ENCODE measurements around the gene PPP1R1A. TPM values are rescaled to one million over a fixed set of nuclear protein-coding genes. Genes with fewer than 3 reads are reported as not detected.
A peak's percentile ranks its signal among the peaks of the same experiment; 100 is the strongest.

PPP1R1A gene
- total RNA-seq, 1 donor from 2014 or later: not detected

DNA sequence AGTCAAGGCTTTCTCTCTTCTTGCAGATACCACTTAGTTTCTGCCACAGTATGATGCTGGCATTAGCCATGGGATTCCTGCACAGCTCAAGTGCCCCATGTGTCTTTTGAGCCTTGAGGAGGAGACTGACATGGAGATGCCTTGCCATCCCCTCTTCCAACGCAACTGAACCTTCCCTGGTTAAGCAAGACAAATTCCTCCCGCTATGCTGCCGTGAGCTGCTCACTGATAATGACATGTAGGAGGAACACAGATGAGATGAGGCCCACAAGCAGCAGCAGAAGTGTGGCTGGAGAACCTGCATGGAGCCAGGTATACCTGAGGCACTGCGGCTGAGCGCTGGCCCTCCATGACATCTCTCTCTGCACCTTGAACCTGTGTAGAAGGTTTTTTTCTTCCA, 15.4 kb upstream of the PPP1R1A start:
- no peak for DNase-seq (ENCODE audit: low read depth in 2 of 2)

DNA sequence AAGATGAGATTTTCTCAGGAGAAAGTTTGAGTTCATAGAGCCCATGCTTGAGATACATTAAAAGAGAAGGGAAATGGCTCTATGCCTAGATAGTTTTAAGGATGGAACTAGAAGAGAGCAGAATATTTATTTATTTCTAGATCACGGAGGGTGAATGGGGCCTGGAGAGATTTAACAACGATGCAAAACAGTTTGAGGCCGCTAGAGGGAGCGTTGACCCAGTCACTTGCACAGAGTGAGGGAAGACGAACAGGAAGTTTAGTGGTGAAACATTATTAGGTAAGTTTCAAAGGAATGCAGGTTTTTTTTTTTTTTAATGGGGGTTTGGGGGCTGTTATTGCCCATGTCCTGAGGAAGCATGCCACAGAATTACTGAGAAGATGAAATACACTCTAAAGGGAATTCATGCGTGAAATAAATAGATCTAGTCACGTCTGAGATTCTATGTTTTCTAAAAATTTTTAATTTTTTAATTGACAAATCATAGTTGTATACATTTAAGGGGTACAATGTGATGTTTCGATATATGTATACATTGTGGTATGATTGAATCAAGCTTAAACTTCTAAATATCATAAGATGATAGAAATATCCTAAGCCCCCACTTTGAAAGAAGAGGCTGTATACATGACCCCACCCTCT, 14.8 kb upstream of the PPP1R1A start:
- DNase-seq (ENCODE audit: low read depth in 2 of 2): peak; percentile 45 to 62

- no peak for DNase-seq (ENCODE audit: low read depth in 2 of 2)
Observed at GRCh38 chr12:54602661-54603060, 14.2 kb upstream of the PPP1R1A start.

DNA sequence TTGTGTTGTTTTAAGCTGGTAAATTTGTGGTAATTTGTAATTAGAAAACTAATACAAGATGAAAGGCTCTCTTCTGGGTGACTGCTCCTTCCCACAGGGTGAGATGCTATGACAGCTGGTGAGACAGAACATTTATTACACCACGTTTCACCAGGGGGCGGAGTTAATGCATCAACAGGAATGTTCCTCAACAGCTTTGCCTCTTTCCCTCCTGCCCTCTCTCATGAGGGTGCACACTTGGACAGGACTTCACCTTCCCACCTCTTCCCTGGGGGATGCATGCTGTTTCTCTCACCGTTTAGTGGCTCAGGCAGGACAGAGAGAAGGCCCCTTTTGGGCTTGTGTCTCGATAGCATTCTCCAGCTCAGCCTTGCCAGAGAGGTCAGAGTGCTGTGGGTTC, 13.4 kb upstream of the PPP1R1A start:
- DNase-seq (ENCODE audit: low read depth in 2 of 2): no peak

GRCh38 chr12:54598970-54599369, 10.5 kb upstream of the PPP1R1A start:
- no peak for DNase-seq (ENCODE audit: low read depth in 2 of 2)

DNA sequence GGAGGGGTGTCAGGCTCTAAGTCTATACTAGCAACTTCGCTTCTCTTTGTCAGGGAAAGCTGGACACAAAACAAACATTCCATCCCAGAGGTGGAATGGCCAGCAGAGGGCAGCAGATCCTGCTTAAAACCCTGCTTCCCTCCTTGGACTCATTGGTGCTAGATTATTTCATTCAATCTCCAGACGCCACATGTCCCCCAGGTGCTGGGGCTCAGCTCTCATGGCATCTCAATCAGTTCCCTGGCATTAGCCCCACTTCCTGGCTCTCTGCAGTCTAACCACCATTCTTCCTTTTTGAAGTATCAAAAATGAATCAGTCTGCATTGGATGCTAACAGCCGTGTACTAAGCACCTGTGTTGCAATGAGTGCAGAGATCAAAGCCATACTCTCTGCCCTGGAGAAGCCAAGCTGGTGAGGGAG, 8.1 kb upstream of the PPP1R1A start:
- peak; percentile 15 to 58 for DNase-seq (ENCODE audit: low read depth in 2 of 2)

GRCh38 chr12:54595471-54595870, 7.0 kb upstream of the PPP1R1A start:
- no peak for DNase-seq (ENCODE audit: low read depth in 2 of 2)

DNA sequence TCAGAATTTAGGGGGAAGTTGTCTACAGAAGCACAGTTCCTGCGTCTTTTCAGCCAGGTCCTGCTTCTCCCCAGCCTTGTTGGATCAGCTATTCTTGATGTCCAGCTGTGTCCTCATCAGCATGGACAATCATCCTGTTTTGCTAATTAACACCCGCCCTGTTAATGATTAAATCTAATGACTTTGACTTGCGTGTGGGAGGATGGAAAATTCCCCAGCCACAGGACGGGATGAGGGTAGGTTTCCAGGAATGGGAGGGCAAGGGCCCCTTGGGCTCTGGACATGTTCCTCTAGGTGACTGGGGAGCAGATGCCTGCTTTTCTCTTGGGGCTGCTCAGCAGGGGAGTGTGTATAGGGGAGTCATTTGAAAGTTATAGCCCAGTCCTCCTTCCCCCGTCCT, 5.3 kb upstream of the PPP1R1A start:
- no peak for DNase-seq (ENCODE audit: low read depth in 2 of 2)

- no peak for DNase-seq (ENCODE audit: low read depth in 2 of 2)
Observed at GRCh38 chr12:54593135-54593534, 4.7 kb upstream of the PPP1R1A start.

DNA sequence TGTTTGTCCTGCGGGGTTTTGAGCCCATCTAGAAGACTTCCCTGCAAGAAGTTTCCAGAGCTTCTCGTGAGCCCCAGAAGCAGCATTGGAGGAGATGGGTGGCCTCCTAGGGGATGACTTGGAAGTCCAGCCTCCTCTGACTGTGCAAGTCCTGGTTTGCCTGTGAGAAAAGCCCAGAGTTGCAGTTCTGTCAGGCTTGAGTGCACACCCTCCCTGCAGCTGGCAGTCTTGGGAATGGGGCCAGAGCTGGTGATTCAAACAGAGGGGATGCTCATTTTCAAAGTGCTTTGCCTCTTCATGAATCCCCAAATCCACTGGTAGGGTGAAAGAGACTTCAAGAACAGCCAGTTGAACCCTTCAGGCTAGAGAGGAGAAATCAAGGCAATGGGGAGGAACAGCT, 3.9 kb upstream of the PPP1R1A start:
- no peak for DNase-seq (ENCODE audit: low read depth in 2 of 2)

DNA sequence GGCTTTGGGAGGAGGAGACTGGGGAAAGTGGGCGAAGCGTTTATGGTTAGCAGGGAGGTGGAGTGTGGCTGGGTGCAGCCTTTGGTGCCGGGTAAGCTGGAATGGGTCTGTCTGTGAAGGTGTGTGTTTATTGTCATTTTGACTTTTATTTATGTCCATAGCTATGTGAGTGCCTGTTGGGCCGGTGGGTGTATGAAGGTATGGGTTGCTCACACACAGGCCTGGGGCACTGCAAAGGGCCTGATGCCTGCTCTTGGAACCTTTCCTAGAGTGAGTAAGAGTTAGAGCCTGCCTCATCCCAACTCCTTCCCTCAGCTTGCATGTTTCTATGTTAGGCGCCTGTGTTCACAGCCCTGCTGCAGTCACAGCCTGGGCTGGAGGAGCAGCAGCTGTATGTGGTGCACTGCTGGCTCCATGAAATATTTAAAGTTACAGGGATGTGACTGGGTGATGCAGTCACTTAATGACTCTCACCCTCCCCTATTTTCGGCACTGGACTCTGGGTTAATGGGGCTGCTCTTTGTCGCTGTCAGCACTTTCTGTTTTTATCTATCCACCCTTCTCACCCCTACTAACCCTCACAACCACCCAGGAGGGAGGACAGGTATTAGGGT, 2.6 kb upstream of the PPP1R1A start:
- no peak for DNase-seq (ENCODE audit: low read depth in 2 of 2)

GRCh38 chr12:54589964-54590363, 1.5 kb upstream of the PPP1R1A start:
- DNase-seq (ENCODE audit: low read depth in 2 of 2): no peak

DNA sequence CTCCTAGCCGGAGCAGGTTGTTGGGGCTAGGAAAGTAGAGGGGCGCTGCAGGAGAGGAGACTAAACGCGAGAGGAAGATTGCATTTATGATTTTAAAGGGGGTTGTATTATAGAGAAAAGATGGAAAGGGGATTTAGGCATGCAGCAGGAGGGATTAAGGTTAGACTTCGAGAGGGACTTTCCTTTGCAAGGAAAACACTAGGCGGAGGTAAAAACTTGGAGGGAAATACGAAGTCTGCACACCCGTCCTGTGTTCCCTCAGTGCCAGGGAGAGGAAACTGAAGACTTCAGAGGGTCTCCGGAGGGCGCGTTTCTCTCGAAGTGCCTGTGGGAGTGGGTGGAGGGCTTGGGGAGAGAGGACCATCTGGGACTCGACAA, 420 bp upstream of the PPP1R1A start:
- no peak for DNase-seq (ENCODE audit: low read depth in 2 of 2)

DNA sequence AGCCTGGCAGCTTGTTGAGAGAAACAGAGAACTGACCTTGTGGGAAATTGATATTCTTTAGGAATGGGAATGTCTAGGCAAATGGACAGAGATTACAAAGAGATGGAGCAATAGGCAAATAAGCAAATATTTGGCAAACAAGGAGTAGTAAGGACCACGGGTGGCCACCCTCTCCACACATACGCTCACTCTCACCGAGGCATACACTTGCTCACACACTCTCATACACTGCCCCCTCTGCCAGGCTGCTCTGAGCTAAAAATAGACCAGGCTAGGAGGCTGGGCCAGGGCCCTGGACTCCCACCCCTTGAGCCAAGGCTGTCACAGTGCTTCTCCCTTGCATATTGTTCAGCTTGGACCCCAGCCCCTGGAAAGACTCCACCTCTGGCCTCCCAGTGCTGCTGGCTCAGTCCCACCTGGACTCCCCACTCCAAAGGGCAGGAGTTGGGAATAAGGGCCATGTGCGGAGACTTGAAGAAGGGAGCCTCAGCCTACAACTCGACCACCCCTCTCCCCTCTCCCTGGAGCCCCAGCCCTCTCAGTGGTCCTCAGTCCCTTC, 1.1 kb downstream of the PPP1R1A start:
- no peak for DNase-seq (ENCODE audit: low read depth in 2 of 2)

GRCh38 chr12:54586620-54587019, 1.8 kb downstream of the PPP1R1A start:
- no peak for DNase-seq (ENCODE audit: low read depth in 2 of 2)

DNA sequence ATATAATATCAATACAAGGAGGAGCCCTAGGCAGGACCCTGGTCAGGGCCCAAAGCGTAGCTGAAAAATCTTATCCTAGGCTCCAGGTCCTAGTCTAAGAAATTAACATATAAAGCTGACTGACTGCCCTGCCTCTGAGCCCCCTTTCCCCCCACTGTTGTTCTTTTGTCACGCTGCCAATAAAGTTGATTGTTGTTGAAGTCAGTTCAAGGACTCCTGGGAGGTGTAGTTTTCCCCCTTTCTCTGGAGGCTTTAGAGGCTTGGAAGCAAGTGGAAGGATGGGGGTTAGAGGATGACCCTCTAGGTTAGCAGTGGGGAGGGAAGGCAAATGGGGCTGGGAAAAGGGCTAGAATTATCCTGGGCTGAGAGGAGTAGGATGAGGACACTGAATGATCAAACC, 3.2 kb downstream of the PPP1R1A start:
- DNase-seq (ENCODE audit: low read depth in 2 of 2): no peak

DNA sequence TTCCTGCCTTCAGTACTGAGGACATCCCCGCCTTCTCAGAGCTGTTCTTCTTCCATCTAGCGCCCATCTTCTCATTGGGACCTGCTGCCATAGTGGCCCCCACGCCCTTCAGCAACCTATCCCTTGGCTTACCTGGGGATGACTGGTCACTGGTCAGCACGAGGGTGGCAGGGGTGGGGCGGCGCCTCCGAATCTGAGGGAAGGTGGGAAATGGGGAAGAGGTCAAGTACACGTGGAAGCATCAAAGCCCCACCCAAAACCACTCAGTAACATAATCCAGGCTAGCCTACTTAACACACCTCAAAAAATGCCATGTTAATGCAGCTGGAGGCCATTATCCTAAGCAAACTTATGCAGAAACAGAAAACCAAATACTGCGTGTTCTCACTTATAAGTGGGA, 4.3 kb downstream of the PPP1R1A start:
- no peak for DNase-seq (ENCODE audit: low read depth in 2 of 2)

DNA sequence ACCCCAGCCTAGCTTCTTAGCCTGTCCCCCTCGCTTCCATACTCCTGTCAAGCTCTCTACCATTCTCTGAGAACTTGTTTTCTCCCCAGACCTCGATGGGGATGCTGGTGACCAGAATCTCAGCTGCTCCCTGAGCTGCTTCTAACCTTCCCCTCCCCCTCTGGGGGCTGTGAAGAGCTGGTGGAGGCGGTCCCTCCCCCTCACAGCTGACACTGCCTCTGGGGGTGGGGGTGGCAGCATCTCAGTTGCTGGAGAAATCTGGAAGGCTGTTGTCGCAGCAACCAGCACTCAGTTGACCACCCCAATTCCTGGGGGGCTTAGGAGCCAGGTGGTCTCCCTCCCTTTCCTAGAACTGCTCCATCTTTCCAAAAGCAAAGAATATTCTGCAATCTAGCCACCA, 4.7 kb downstream of the PPP1R1A start:
- DNase-seq (ENCODE audit: low read depth in 2 of 2): no peak

DNA sequence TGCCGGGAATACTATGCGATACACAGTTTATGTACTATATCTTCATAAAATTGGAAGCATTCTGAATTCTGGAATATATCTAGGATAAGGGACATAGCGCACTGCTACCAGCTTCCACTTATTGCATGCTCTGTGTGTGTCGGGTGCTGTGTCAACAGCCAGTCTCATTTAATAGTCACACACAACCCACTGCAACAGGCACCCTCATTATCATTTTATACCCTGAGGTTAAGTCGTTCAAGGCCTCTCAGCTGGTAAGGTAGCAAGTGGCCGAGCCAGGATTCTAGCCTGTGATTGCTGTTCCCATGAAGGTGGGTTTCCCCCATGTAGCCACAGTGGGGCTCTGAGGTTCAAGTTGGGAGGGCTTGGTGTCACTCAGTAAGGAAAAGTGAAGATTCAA, 7.0 kb downstream of the PPP1R1A start:
- DNase-seq (ENCODE audit: low read depth in 2 of 2): no peak

- peak; percentile 30 to 59 for DNase-seq (ENCODE audit: low read depth in 2 of 2)
Observed at GRCh38 chr12:54579696-54580333, 8.6 kb downstream of the PPP1R1A start.

DNA sequence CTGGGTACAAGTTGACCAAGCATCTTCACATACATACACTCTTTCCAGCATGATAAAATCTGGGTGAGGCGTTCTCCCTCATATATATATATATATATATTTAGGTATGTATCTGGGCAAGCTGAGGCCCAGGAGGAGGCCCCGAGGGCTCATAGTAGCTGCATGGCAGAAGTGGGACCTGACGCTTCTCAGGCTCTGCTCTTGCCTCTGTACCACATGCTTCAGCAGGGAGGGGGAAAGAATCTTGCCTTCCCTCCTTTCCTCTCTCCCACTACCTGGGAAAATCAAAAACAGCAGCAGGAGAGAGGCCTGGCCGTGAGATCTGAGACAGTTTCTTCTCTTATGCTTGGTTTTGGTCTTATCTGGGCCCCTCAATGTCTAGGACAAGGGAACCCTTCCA, 9.2 kb downstream of the PPP1R1A start:
- DNase-seq (ENCODE audit: low read depth in 2 of 2): no peak

DNA sequence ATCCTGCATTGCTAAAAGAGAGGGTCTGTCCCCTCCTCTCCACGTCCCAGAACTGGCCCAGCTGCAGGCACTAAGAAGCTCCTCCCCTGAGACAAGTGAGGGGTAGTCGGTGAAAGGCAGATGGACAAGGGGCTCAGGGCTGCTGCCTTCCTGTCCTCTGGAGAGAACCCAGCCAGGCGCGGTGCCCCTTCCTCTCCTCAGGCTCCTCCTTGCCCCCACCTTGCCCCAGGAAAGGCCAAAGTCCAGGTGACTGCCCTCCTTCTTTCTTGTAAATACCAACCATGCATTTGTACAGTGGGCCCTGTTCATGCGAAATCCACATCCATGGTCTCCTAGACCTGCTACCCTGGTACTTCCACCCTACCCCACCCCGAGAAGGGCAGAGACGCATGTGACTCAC, 9.7 kb downstream of the PPP1R1A start:
- no peak for DNase-seq (ENCODE audit: low read depth in 2 of 2)

DNA sequence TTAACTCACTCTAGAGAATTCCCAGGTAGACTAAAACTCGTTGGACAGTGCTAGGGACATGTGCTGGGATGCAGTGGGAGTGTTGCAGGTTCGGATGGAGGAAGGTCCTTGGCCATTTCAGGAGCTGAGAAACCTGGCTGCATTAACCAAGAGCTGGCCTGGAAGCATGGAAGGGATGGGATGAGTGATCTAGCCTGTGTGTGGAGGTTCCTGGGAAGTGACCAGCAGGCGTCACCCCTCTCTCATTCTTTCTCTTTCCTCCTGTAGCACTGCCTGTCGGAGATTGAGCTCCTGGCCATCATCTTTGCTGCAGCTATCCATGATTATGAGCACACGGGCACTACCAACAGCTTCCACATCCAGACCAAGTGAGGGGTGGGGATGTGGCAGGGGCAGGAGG, 15.6 kb downstream of the PPP1R1A start:
- DNase-seq (ENCODE audit: low read depth in 2 of 2): no peak
